H1 (cell line): ENCODE results near the gene ZNRF2. TPM values are rescaled to one million over a fixed set of nuclear protein-coding genes. Genes with fewer than 3 reads are reported as not detected.

Source experiments
- BACH1 ChIP-seq: IDR thresholded peaks from 2 replicates; pipeline ENCODE4 v1.6.1; 2012; ENCODE audit warnings: low read length, improper control_type of control experiment
- EZH2 ChIP-seq: fragments of 200-600 bp; sonication (generic); IDR thresholded peaks from 2 replicates; pipeline ENCODE4 v1.7.1; 2012; ENCODE audit warnings: low read depth, mild to moderate bottlenecking, moderate library complexity, low read length, inconsistent platforms; ENCODE audit not compliant: severe bottlenecking
- FOSL1 ChIP-seq: IDR thresholded peaks from 2 replicates; pipeline ENCODE4 v1.6.1; 2011; ENCODE audit warnings: mild to moderate bottlenecking, low read depth, low read length, moderate library complexity; ENCODE audit not compliant: insufficient read depth
- HDAC6 ChIP-seq: IDR thresholded peaks from one replicate; pipeline ENCODE4 v1.7.1; 2012; ENCODE audit warnings: low read depth, mild to moderate bottlenecking, inconsistent platforms, low read length, moderate library complexity
- NRF1 ChIP-seq: IDR thresholded peaks from 2 replicates; pipeline ENCODE4 v1.6.1; 2011; ENCODE audit warnings: mild to moderate bottlenecking, low read depth, low read length, improper control_type of control experiment
- SUZ12 ChIP-seq: fragments of 200-600 bp; sonication (generic); IDR thresholded peaks from 2 replicates; pipeline ENCODE4 v1.6.1; 2012; ENCODE audit warnings: mild to moderate bottlenecking, inconsistent platforms, low read length, moderate library complexity, mixed read lengths
- TAF7 ChIP-seq: optimal IDR thresholded peaks from 2 replicates; pipeline ENCODE3; 2011; ENCODE audit warnings: low read depth, mild to moderate bottlenecking, inconsistent platforms, low read length, moderate library complexity, borderline replicate concordance
- polyA plus RNA-seq, 7 experiments: library from polyadenylated mRNA; depleted of rRNA in 3 of 7; stranded (reverse) in 5 of 7; unstranded in 2 of 7; fragments of >200 nt in 5 of 7; fragments of 200-250 nt in 2 of 7; gene quantifications; 1 replicate in 5 of 7; 2 replicates in 1 of 7; 4 replicates in 1 of 7; pipeline versions ENCODE4 v1.2.1 to v1.2.3, GENCODE V29; 2011 to 2013; ENCODE audit warnings: missing spikeins in 2 of 7, mixed read lengths in 2 of 7
- total RNA-seq: library from RNA; stranded (reverse); fragmentation: NEBNext Ultra II Directional; extraction: Animal tissue kit (Norgen Biotek cat#: 25700); gene quantifications from 2 replicates; pipeline ENCODE4 v1.2.1, GENCODE V29; 2021

Gene ZNRF2
- total and polyA plus RNA-seq, 2 of the 8 experiments (the other 6 are each of a cell fraction or from before 2014, with no cell fraction given): 2.9 to 16.2 TPM

- TF ChIP-seq TAF7 (no peak), HDAC6 (no peak), EZH2 (no peak), SUZ12 (no peak), BACH1 (no peak), FOSL1 (no peak), NRF1 (no peak)
Measured at GRCh38 chr7:30282735-30283134, 1.7 kb upstream of the ZNRF2 start (continued).
